IMR-90 (cell line): ENCODE results near the gene FAM3D. TPM values are rescaled to one million over a fixed set of nuclear protein-coding genes. Genes with fewer than 3 reads are reported as not detected.

ENCODE experiments used
- ATAC-seq: fragments of 200-7000 bp; cut with Tn5 transposase; 2 replicates; pipeline ENCODE4 v1.9.1; 2020; ENCODE audit warnings: low read depth, mild to moderate bottlenecking, moderate library complexity
- BruUV-seq: library from RNA; stranded (reverse); fragments of 400-500 nt; replicated peaks from 2 replicates; lab custom pipeline; 2021; lab: Mats Ljungman, UMichigan
- CTCF ChIA-PET: fragments of 300-600 bp; formaldehyde crosslinking; extraction: SDS; loops from one replicate; lab custom pipeline; 2021; ENCODE audit warnings: antibody characterized with exemption; lab: Yijun Ruan, JAX
- POLR2A ChIA-PET: fragments of 300-600 bp; sonication (Branson Sonifier 250); formaldehyde crosslinking; loops from one replicate; lab custom pipeline; 2022; ENCODE audit warnings: antibody characterized with exemption; ENCODE audit not compliant: unreplicated experiment; lab: Charles Lee
- DNase-seq: peaks from one replicate; pipeline ENCODE4 v3.0.0; 2013
- H2AFZ ChIP-seq: replicated peaks from 2 replicates; pipeline ENCODE3; 2013; ENCODE audit warnings: low read length, mild to moderate bottlenecking; ENCODE audit not compliant: poor library complexity
- H2AK5ac ChIP-seq: 2 replicates; pipeline ENCODE4 v1.6.1; 2013; ENCODE audit warnings: low read depth, low read length, inconsistent platforms
- H2AK9ac ChIP-seq: replicated peaks from 2 replicates; pipeline ENCODE3; 2013; ENCODE audit warnings: mild to moderate bottlenecking, low read depth, low read length, moderate library complexity; ENCODE audit not compliant: poor library complexity
- H2BK120ac ChIP-seq: 2 replicates; pipeline ENCODE4 v1.6.1; 2013; ENCODE audit warnings: low read depth, low read length, inconsistent platforms
- H2BK15ac ChIP-seq: 3 replicates; pipeline ENCODE4 v1.6.1; 2013; ENCODE audit warnings: low read depth, low read length, inconsistent platforms
- H2BK20ac ChIP-seq: 2 replicates; pipeline ENCODE4 v1.6.1; 2013; ENCODE audit warnings: low read depth, mild to moderate bottlenecking, inconsistent platforms, low read length, moderate library complexity
- H2BK5ac ChIP-seq: 2 replicates; pipeline ENCODE4 v1.6.1; 2013; ENCODE audit warnings: mild to moderate bottlenecking, low read depth, low read length, inconsistent platforms; ENCODE audit not compliant: poor library complexity, severe bottlenecking
- H3K14ac ChIP-seq: replicated peaks from 2 replicates; pipeline ENCODE4 v1.6.1; 2013; ENCODE audit warnings: low read depth, low read length, inconsistent platforms
- H3K18ac ChIP-seq: 2 replicates; pipeline ENCODE4 v1.6.1; 2013; ENCODE audit warnings: low read depth, low read length, control low read depth
- H3K23ac ChIP-seq: 2 replicates; pipeline ENCODE4 v1.6.1; 2013; ENCODE audit warnings: low read depth, low read length, inconsistent platforms
- H3K27ac ChIP-seq: 2 replicates; pipeline ENCODE4 v1.5.1; 2013; ENCODE audit warnings: mild to moderate bottlenecking, control low read depth, low read length; ENCODE audit not compliant: insufficient read depth
- H3K27me3 ChIP-seq: 2 replicates; pipeline ENCODE4 v1.6.1; 2013; ENCODE audit warnings: low read length; ENCODE audit not compliant: control insufficient read depth, insufficient read depth
- H3K36me3 ChIP-seq: 2 replicates; pipeline ENCODE4 v1.6.1; 2013; ENCODE audit warnings: low read length, mixed read lengths; ENCODE audit not compliant: control insufficient read depth, insufficient read depth
- H3K4ac ChIP-seq: 2 replicates; pipeline ENCODE4 v1.6.1; 2013; ENCODE audit warnings: low read depth, low read length, inconsistent platforms
- H3K4me1 ChIP-seq: 2 replicates; pipeline ENCODE4 v1.6.1; 2013; ENCODE audit warnings: low read length, mixed read lengths; ENCODE audit not compliant: control insufficient read depth, insufficient read depth
- H3K4me2 ChIP-seq: 2 replicates; pipeline ENCODE4 v1.6.1; 2013; ENCODE audit warnings: low read depth, mild to moderate bottlenecking, control low read depth, low read length, moderate library complexity
- H3K4me3 ChIP-seq: 2 replicates; pipeline ENCODE4 v1.5.1; 2013; ENCODE audit warnings: low read depth, mild to moderate bottlenecking, control low read depth, low read length, moderate library complexity; ENCODE audit not compliant: insufficient read depth
- H3K56ac ChIP-seq: 2 replicates; pipeline ENCODE4 v1.6.1; 2013; ENCODE audit warnings: low read length, inconsistent platforms; ENCODE audit not compliant: insufficient read depth; ENCODE audit errors: extremely low read depth
- H3K79me1 ChIP-seq, 2 experiments: 2 replicates each; pipeline ENCODE4 v1.6.1; 2013; ENCODE audit warnings: low read length in 2 of 2, inconsistent platforms in 1 of 2, low read depth in 1 of 2
- H3K9ac ChIP-seq: 2 replicates; pipeline ENCODE4 v1.6.1; 2013; ENCODE audit warnings: low read depth, low read length, control low read depth
- H3K9me1 ChIP-seq: 2 replicates; pipeline ENCODE4 v1.6.1; 2013; ENCODE audit warnings: low read length, inconsistent platforms; ENCODE audit not compliant: insufficient read depth
- H3K9me3 ChIP-seq: 2 replicates; pipeline ENCODE4 v1.6.1; 2013; ENCODE audit warnings: low read length; ENCODE audit not compliant: control insufficient read depth, insufficient read depth
- H4K20me1 ChIP-seq: 2 replicates; pipeline ENCODE4 v1.6.1; 2013; ENCODE audit warnings: low read length, inconsistent platforms; ENCODE audit not compliant: insufficient read depth
- H4K5ac ChIP-seq: 2 replicates; pipeline ENCODE4 v1.6.1; 2013; ENCODE audit warnings: mild to moderate bottlenecking, low read depth, low read length, control low read depth
- H4K8ac ChIP-seq, 2 experiments: 2 replicates each; pipeline ENCODE4 v1.6.1; 2013; ENCODE audit warnings: low read depth in 2 of 2, low read length in 2 of 2, control low read depth in 1 of 2, inconsistent platforms in 1 of 2
- H4K91ac ChIP-seq: 2 replicates; pipeline ENCODE4 v1.6.1; 2013; ENCODE audit warnings: low read depth, low read length, inconsistent platforms; ENCODE audit not compliant: insufficient read depth
- BHLHE40 ChIP-seq: fragments of 150-350 bp; IDR thresholded peaks from 2 replicates; pipeline ENCODE4 v1.6.1; 2016; ENCODE audit warnings: mild to moderate bottlenecking, low read depth, low read length
- CEBPB ChIP-seq: IDR thresholded peaks from 2 replicates; pipeline ENCODE4 v1.6.1; 2012; ENCODE audit warnings: low read depth, low read length, improper control_type of control experiment
- MAFK ChIP-seq: IDR thresholded peaks from 2 replicates; pipeline ENCODE4 v1.6.1; 2012; ENCODE audit warnings: low read depth, low read length, improper control_type of control experiment
- MAZ ChIP-seq: IDR thresholded peaks from 2 replicates; pipeline ENCODE4 v1.6.1; 2012; ENCODE audit warnings: low read depth, mild to moderate bottlenecking, low read length, improper control_type of control experiment, moderate library complexity, borderline replicate concordance
- MXI1 ChIP-seq: IDR thresholded peaks from 2 replicates; pipeline ENCODE4 v1.6.1; 2012; ENCODE audit warnings: low read depth, mild to moderate bottlenecking, low read length, moderate library complexity, borderline replicate concordance
- NFE2L2 ChIP-seq: fragments of 150-350 bp; IDR thresholded peaks from 2 replicates; pipeline ENCODE4 v1.6.1; 2016; ENCODE audit warnings: low read depth, mild to moderate bottlenecking, low read length
- POLR2A ChIP-seq: IDR thresholded peaks from 2 replicates; pipeline ENCODE4 v1.6.1; 2012; ENCODE audit warnings: mild to moderate bottlenecking, low read depth, low read length
- RAD21 ChIP-seq: IDR thresholded peaks from 2 replicates; pipeline ENCODE4 v1.6.1; 2012; ENCODE audit warnings: low read length, improper control_type of control experiment
- RCOR1 ChIP-seq: IDR thresholded peaks from 2 replicates; pipeline ENCODE4 v1.6.1; 2012; ENCODE audit warnings: mild to moderate bottlenecking, low read length, improper control_type of control experiment; ENCODE audit not compliant: insufficient replicate concordance
- RFX5 ChIP-seq: IDR thresholded peaks from 2 replicates; pipeline ENCODE4 v1.8.0; 2012; ENCODE audit warnings: low read depth, mild to moderate bottlenecking, low read length, moderate library complexity
- SMC3 ChIP-seq: fragments of 150-350 bp; IDR thresholded peaks from 2 replicates; pipeline ENCODE4 v1.6.1; 2016; ENCODE audit warnings: low read depth, mild to moderate bottlenecking, antibody characterized with exemption, low read length, moderate library complexity
- WGBS, 2 experiments: methylation state at CpG; one replicate each; pipeline versions ENCODE4 v1.1.5 to v1.1.7; 2013; ENCODE audit warnings: missing lambda C conversion rate in 2 of 2; ENCODE audit not compliant: insufficient read length in 1 of 2; ENCODE audit errors: extremely low coverage in 2 of 2; 5-methylcytosine and 5-hydroxymethylcytosine counted together
- dilution Hi-C: fragments of 300-500 bp; cut with HindIII; formaldehyde crosslinking; loops from one replicate; pipeline ENCODE4 v1.14.3; 2018; ENCODE audit warnings: low sequenced_read_pairs; ENCODE audit not compliant: unreplicated experiment
- in situ Hi-C: fragments of 300-500 bp; cut with MboI; formaldehyde crosslinking; loops from 3 replicates; pipeline ENCODE4 v1.14.3; 2019; ENCODE audit warnings: low sequenced_read_pairs, inconsistent platforms, mixed read lengths
- intact Hi-C: fragments of 100-400 bp; cut with micrococcal nuclease; formaldehyde crosslinking; loops from 2 replicates; pipeline ENCODE4 v1.10.0; 2022
- polyA plus RNA-seq, 3 experiments: library from polyadenylated mRNA; depleted of rRNA; stranded (reverse); fragments of >200 nt; gene quantifications; 2 replicates each; pipeline ENCODE4 v1.2.3, GENCODE V29; 2012; ENCODE audit warnings: low replicate concordance in 1 of 3
- total RNA-seq: library from RNA; depleted of rRNA; stranded (reverse); fragments of >200 nt; gene quantifications from 2 replicates; pipeline ENCODE4 v1.2.3, GENCODE V29; 2012
- TF ChIP-seq, protein P1 (sequence below): conservative IDR thresholded peaks from 2 replicates; pipeline ENCODE4 v1.5.1; 2012; ENCODE audit warnings: mild to moderate bottlenecking, low read depth, low read length, improper control_type of control experiment
- TF ChIP-seq, protein P2 (sequence below): fragments of 150-350 bp; IDR thresholded peaks from 2 replicates; pipeline ENCODE4 v1.6.1; 2016; ENCODE audit warnings: low read depth, mild to moderate bottlenecking, low read length, moderate library complexity, borderline replicate concordance

The FAM3D gene
- total and polyA plus RNA-seq, 2 of the 4 experiments (the other 2 are of a cell fraction): not detected

DNA sequence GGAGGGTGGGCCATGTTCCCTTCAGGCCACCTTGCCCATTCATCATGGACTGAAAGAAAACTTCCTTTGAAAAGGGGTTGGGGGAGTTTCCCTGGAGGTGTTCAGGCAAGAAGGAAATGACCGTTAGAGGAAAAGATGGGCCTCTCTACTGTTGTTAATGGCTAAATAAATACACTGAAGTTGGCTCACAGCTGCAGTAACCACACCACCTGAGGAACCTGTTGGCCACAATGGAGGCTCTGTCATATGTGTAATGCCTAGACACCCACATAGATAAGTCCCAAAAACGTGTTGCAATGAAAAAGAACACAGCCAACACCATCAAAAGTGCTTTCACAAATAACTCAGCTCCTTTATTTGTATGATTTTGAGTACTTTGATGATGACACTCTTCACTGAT lies 38.2 kb upstream of the FAM3D start:
- POLR2A ChIA-PET: no interaction called here
- Histone ChIP-seq H3K9ac (no peak overlapping the region), H3K23ac (no peak overlapping the region), H3K36me3 (no peaks in the 10 kb centered on the region), H2AFZ (no peak overlapping the region), H3K56ac (no peak overlapping the region), H2AK9ac (no peak overlapping the region), H3K9me3 (no peaks in the 10 kb centered on the region), H3K27ac (no peak overlapping the region), H4K8ac (no peak overlapping the region), H3K27me3 (no peaks in the 10 kb centered on the region), H3K14ac (no peak overlapping the region), H4K91ac (no peak overlapping the region), H3K4me2 (no peak overlapping the region), H3K4me3 (no peak overlapping the region), H2BK5ac (no peak overlapping the region), H2AK5ac (no peak overlapping the region), H2BK15ac (no peak overlapping the region), H4K20me1 (no peaks in the 10 kb centered on the region), H3K79me1 (no peaks in the 10 kb centered on the region), H3K18ac (no peak overlapping the region), H4K5ac (no peak overlapping the region), H3K4me1 (no peaks in the 10 kb centered on the region), H2BK20ac (no peak overlapping the region), H3K9me1 (no peaks in the 10 kb centered on the region), H2BK120ac (no peak overlapping the region), H3K4ac (no peak overlapping the region)
- no peak for DNase-seq
- no peak for ATAC-seq
- BruUV-seq: no TSS peak
- CTCF ChIA-PET: no interaction called here
- dilution Hi-C loops: no loop called here
- no peak for TF ChIP-seq RCOR1
- TF ChIP-seq MAFK: no peak
- TF ChIP-seq SMC3: no peak
- no peak for TF ChIP-seq POLR2A
- no peak for TF ChIP-seq MAZ
- TF ChIP-seq RFX5: no peak
- no peak for TF ChIP-seq NFE2L2
- TF ChIP-seq MXI1: no peak
- TF ChIP-seq, protein P1, sequence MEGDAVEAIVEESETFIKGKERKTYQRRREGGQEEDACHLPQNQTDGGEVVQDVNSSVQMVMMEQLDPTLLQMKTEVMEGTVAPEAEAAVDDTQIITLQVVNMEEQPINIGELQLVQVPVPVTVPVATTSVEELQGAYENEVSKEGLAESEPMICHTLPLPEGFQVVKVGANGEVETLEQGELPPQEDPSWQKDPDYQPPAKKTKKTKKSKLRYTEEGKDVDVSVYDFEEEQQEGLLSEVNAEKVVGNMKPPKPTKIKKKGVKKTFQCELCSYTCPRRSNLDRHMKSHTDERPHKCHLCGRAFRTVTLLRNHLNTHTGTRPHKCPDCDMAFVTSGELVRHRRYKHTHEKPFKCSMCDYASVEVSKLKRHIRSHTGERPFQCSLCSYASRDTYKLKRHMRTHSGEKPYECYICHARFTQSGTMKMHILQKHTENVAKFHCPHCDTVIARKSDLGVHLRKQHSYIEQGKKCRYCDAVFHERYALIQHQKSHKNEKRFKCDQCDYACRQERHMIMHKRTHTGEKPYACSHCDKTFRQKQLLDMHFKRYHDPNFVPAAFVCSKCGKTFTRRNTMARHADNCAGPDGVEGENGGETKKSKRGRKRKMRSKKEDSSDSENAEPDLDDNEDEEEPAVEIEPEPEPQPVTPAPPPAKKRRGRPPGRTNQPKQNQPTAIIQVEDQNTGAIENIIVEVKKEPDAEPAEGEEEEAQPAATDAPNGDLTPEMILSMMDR: no peak
- no peak for TF ChIP-seq CEBPB
- TF ChIP-seq, protein P2, sequence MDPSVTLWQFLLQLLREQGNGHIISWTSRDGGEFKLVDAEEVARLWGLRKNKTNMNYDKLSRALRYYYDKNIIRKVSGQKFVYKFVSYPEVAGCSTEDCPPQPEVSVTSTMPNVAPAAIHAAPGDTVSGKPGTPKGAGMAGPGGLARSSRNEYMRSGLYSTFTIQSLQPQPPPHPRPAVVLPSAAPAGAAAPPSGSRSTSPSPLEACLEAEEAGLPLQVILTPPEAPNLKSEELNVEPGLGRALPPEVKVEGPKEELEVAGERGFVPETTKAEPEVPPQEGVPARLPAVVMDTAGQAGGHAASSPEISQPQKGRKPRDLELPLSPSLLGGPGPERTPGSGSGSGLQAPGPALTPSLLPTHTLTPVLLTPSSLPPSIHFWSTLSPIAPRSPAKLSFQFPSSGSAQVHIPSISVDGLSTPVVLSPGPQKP: no peak
- no peak for TF ChIP-seq RAD21
- TF ChIP-seq BHLHE40: no peak
- in situ Hi-C loops: no loop called here
- no CpG with 5 or more reads among the region's 2 CpGs for WGBS, 2 experiments
- intact Hi-C loops: no loop called here
